Endothelial cell of umbilical vein (primary cell): ENCODE results near the gene ARHGAP20. TPM values are rescaled to one million over a fixed set of nuclear protein-coding genes. Genes with fewer than 3 reads are reported as not detected.
"Not testable (repeated sequence)": the region's sequence is repeated elsewhere in the genome, so short reads cannot be mapped to it uniquely, and the experiment has no call there.

Experiments used
- BruUV-seq: library from RNA; stranded (reverse); fragments of 400-500 nt; replicated peaks from 2 replicates; lab custom pipeline; 2021; lab: Mats Ljungman, UMichigan
- CTCF ChIA-PET: fragments of 300-600, 350-600 bp; sonication (Branson Sonifier 250); formaldehyde crosslinking; loops from one replicate; lab custom pipeline; 2021; ENCODE audit warnings: antibody characterized with exemption, inconsistent platforms; lab: Charles Lee
- POLR2A ChIA-PET: fragments of 300-600, 350-600 bp; sonication (Branson Sonifier 250); formaldehyde crosslinking; loops from one replicate; lab custom pipeline; 2021; ENCODE audit warnings: antibody characterized with exemption, inconsistent platforms; lab: Charles Lee
- DNase-seq: peaks from one replicate; pipeline ENCODE4 v3.0.0-alpha.2; 2011; ENCODE audit warnings: low read depth, low spot score
- FAIRE-seq: peaks from 2 replicates; lab custom pipeline; 2011; peaks lifted over from hg19 to GRCh38; lab: Jason Lieb, UNC
- H2AFZ ChIP-seq: 2 replicates; pipeline ENCODE4 v1.6.0; 2012; ENCODE audit warnings: low read depth, low read length, control low read depth, inconsistent platforms
- H3K27ac ChIP-seq: 2 replicates; pipeline ENCODE4 v1.5.1; 2011; ENCODE audit warnings: low read depth, mild to moderate bottlenecking, control low read depth, low read length, moderate library complexity; ENCODE audit not compliant: insufficient read depth
- H3K27me3 ChIP-seq, 2 experiments: 2 replicates each; pipeline versions ENCODE4 v1.6.0 to v1.6.1; 2011; ENCODE audit warnings: low read length in 2 of 2, mixed read lengths in 1 of 2; ENCODE audit not compliant: control insufficient read depth in 2 of 2, insufficient read depth in 2 of 2
- H3K36me3 ChIP-seq, 2 experiments: 2 replicates in 1 of 2; 3 replicates in 1 of 2; pipeline ENCODE4 v1.5.1; 2011; ENCODE audit warnings: low read length in 2 of 2, mild to moderate bottlenecking in 1 of 2, moderate library complexity in 1 of 2; ENCODE audit not compliant: control insufficient read depth in 2 of 2, insufficient read depth in 2 of 2; ENCODE audit errors: extremely low read depth in 1 of 2
- H3K4me1 ChIP-seq: 3 replicates; pipeline ENCODE4 v1.5.1; 2011; ENCODE audit warnings: mild to moderate bottlenecking, low read length; ENCODE audit not compliant: control insufficient read depth, insufficient read depth; ENCODE audit errors: extremely low read depth
- H3K4me2 ChIP-seq: 2 replicates; pipeline ENCODE4 v1.6.1; 2011; ENCODE audit warnings: low read length, control low read depth, mixed read lengths; ENCODE audit not compliant: insufficient read depth
- H3K4me3 ChIP-seq, 3 experiments: fragments of 200-600 bp in 1 of 3; sonication (generic), shearing (Covaris generic) in 1 of 3; replicated peaks in 1 of 3; 2 replicates each; pipeline ENCODE4 v1.5.1; 2011 to 2016; ENCODE audit warnings: control low read depth in 3 of 3, low read length in 3 of 3, mild to moderate bottlenecking in 2 of 3, inconsistent platforms in 1 of 3, low read depth in 1 of 3, moderate library complexity in 1 of 3; ENCODE audit not compliant: insufficient read depth in 1 of 3
- H3K79me2 ChIP-seq: 2 replicates; pipeline ENCODE4 v1.6.0; 2012; ENCODE audit warnings: low read length, inconsistent platforms; ENCODE audit not compliant: control insufficient read depth, insufficient read depth
- H3K9ac ChIP-seq: replicated peaks from 2 replicates; pipeline ENCODE3; 2011; ENCODE audit warnings: low read length, control low read depth; ENCODE audit not compliant: insufficient read depth; ENCODE audit errors: extremely low read depth
- H3K9me1 ChIP-seq: replicated peaks from 3 replicates; pipeline ENCODE4 v1.6.0; 2011; ENCODE audit warnings: mild to moderate bottlenecking, low read length; ENCODE audit not compliant: control insufficient read depth, insufficient read depth; ENCODE audit errors: extremely low read depth
- H3K9me3 ChIP-seq: replicated peaks from 2 replicates; pipeline ENCODE4 v1.5.1; 2012; ENCODE audit warnings: low read length, inconsistent platforms; ENCODE audit not compliant: control insufficient read depth, insufficient read depth
- H4K20me1 ChIP-seq: replicated peaks from 2 replicates; pipeline ENCODE3; 2011; ENCODE audit warnings: mild to moderate bottlenecking, low read length; ENCODE audit not compliant: control insufficient read depth, insufficient read depth; ENCODE audit errors: extremely low read depth
- EZH2 ChIP-seq: IDR thresholded peaks from 2 replicates; pipeline ENCODE4 v1.6.1; 2012; ENCODE audit warnings: borderline replicate concordance, low read depth, mild to moderate bottlenecking, moderate library complexity, low read length, inconsistent platforms; ENCODE audit not compliant: severe bottlenecking
- FOS ChIP-seq: IDR thresholded peaks from 2 replicates; pipeline ENCODE4 v1.6.1; 2011; ENCODE audit warnings: mild to moderate bottlenecking, low read length, moderate library complexity, borderline replicate concordance; ENCODE audit not compliant: insufficient read depth
- GATA2 ChIP-seq: IDR thresholded peaks from 2 replicates; pipeline ENCODE4 v1.7.0; 2011; ENCODE audit warnings: low read depth, mild to moderate bottlenecking, moderate library complexity, mixed read lengths, low read length; ENCODE audit not compliant: insufficient read length, insufficient read depth
- JUN ChIP-seq: IDR thresholded peaks from 2 replicates; pipeline ENCODE4 v1.6.1; 2011; ENCODE audit warnings: borderline replicate concordance, low read depth; ENCODE audit not compliant: insufficient read length, insufficient read depth
- MYC ChIP-seq: IDR thresholded peaks from one replicate; pipeline ENCODE4 v1.6.1; 2011; ENCODE audit warnings: mild to moderate bottlenecking, low read depth, low read length
- POLR2A ChIP-seq: IDR thresholded peaks from 2 replicates; pipeline ENCODE4 v1.6.1; 2012; ENCODE audit warnings: low read depth, mild to moderate bottlenecking, control low read depth, low read length
- POLR2AphosphoS5 ChIP-seq: IDR thresholded peaks from 2 replicates; pipeline ENCODE4 v1.6.1; 2012; ENCODE audit warnings: low read depth, mild to moderate bottlenecking, control low read depth, low read length, moderate library complexity; ENCODE audit not compliant: insufficient read depth
- dilution Hi-C: fragments of 300-500 bp; cut with MboI; formaldehyde crosslinking; loops from one replicate; pipeline ENCODE4 v1.15.0; 2019; ENCODE audit warnings: low sequenced_read_pairs; ENCODE audit not compliant: extremely low pct_ligation_motif_present
- intact Hi-C: fragments of 100-400 bp; cut with micrococcal nuclease; formaldehyde crosslinking; loops from one replicate; pipeline ENCODE4 v1.10.0; 2022
- polyA plus RNA-seq, 4 experiments: library from polyadenylated mRNA; depleted of rRNA in 3 of 4; stranded (reverse) in 3 of 4; unstranded in 1 of 4; fragments of >200 nt; gene quantifications; 2 replicates each; pipeline versions ENCODE4 v1.2.1 to v1.2.3, GENCODE V29; 2011 to 2012; ENCODE audit warnings: missing spikeins in 1 of 4
- total RNA-seq: library from RNA; stranded (reverse); gene quantifications from 2 replicates; pipeline ENCODE4 v1.2.3, GENCODE V29; 2021
- TF ChIP-seq, protein P1 (sequence below): IDR thresholded peaks from 2 replicates; pipeline ENCODE4 v1.6.1; 2011; ENCODE audit not compliant: insufficient read depth, insufficient read length
- TF ChIP-seq, protein P2 (sequence below), 2 donors: IDR thresholded peaks; 1 replicate in 1 of 2; 2 replicates in 1 of 2; pipeline ENCODE4 v1.5.1; 2011; ENCODE audit warnings: low read length in 2 of 2, mild to moderate bottlenecking in 2 of 2, moderate library complexity in 2 of 2, control low read depth in 1 of 2, inconsistent platforms in 1 of 2, low read depth in 1 of 2; ENCODE audit not compliant: insufficient read depth in 1 of 2; ENCODE audit errors: extremely low read depth in 1 of 2

ARHGAP20 gene
- total and polyA plus RNA-seq, 2 donors (not counting 3 experiments of a cell fraction or from before 2014, with no cell fraction given), result 0.51 to 1.1 TPM

DNA sequence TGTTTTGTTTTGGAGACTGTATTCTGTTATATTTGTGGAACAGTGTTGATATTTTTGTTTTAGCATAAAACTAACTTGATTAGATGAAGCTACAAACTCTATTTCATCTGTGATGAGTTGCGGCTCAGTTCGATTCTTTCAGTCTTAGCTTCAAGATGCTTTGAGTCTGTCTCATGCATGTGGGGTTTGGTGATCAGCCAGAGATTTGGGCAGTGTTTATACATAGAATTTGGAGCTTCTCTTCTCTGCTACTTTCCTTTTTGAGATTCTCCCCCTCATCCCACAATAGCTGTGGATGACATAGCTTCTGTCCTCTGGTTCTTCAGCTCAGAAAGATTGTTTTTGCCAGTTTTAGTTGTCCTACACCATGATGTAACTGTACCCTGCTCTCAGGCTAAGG, 90.4 kb downstream of the ARHGAP20 start:
- dilution Hi-C loops, result no loop called here
- DNase-seq, result no peak

DNA sequence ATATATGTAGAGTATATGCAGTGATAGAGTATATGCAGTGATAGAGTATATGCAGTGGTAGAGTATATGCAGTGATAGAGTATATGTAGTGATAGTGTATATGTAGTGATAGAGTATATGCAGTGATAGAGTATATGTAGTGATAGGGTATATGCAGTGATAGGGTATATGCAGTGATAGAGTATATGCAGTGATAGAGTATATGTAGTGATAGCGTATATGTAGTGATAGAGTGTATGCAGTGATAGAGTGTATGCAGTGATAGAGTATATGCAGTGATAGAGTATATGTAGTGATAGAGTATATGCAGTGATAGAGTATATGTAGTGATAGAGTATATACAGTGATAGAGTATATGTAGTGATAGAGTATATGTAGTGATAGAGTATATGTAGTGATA, 92.9 kb downstream of the ARHGAP20 start:
- H3K4me2 ChIP-seq, H3K36me3 ChIP-seq, H3K9me3 ChIP-seq, BruUV-seq, H3K9me1 ChIP-seq, H3K27me3 ChIP-seq, POLR2A ChIA-PET, H4K20me1 ChIP-seq, H3K4me1 ChIP-seq, CTCF ChIA-PET, H3K79me2 ChIP-seq, DNase-seq, H3K4me3 ChIP-seq, H3K27ac ChIP-seq, intact Hi-C loops, H3K9ac ChIP-seq, dilution Hi-C loops, FAIRE-seq, H2AFZ ChIP-seq: not testable (repeated sequence)

More for the DNA sequence above, 90.4 kb downstream of the ARHGAP20 start:
- Histone ChIP-seq H3K4me1 (no peaks in the 10 kb centered on the region), H3K36me3 (no peaks in the 10 kb centered on the region), H3K4me2 (no peak overlapping the region), H3K9ac (no peak overlapping the region), H3K9me3 (no peaks in the 10 kb centered on the region), H2AFZ (no peak overlapping the region), H3K79me2 (no peaks in the 10 kb centered on the region), H3K27me3 (no peaks in the 10 kb centered on the region), H3K27ac (no peak overlapping the region), H3K9me1 (no peaks in the 10 kb centered on the region), H4K20me1 (no peaks in the 10 kb centered on the region), H3K4me3 (no peak overlapping the region)
- no peak for TF ChIP-seq EZH2
- no peak for TF ChIP-seq FOS
- TF ChIP-seq GATA2, result no peak
- TF ChIP-seq, protein P1, sequence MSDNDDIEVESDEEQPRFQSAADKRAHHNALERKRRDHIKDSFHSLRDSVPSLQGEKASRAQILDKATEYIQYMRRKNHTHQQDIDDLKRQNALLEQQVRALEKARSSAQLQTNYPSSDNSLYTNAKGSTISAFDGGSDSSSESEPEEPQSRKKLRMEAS, result no peak
- TF ChIP-seq JUN, result no peak
- no peak for TF ChIP-seq MYC
- no peak for TF ChIP-seq POLR2AphosphoS5
- TF ChIP-seq, protein P2, sequence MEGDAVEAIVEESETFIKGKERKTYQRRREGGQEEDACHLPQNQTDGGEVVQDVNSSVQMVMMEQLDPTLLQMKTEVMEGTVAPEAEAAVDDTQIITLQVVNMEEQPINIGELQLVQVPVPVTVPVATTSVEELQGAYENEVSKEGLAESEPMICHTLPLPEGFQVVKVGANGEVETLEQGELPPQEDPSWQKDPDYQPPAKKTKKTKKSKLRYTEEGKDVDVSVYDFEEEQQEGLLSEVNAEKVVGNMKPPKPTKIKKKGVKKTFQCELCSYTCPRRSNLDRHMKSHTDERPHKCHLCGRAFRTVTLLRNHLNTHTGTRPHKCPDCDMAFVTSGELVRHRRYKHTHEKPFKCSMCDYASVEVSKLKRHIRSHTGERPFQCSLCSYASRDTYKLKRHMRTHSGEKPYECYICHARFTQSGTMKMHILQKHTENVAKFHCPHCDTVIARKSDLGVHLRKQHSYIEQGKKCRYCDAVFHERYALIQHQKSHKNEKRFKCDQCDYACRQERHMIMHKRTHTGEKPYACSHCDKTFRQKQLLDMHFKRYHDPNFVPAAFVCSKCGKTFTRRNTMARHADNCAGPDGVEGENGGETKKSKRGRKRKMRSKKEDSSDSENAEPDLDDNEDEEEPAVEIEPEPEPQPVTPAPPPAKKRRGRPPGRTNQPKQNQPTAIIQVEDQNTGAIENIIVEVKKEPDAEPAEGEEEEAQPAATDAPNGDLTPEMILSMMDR (IDR thresholded peaks at IDR 0.05; ENCODE audit: extremely low read depth in 1 of 2, insufficient read depth in 1 of 2, low read depth in 1 of 2, low read length in 2 of 2), result no peak
- no peak for TF ChIP-seq POLR2A
- ChIA-PET POLR2A (no interaction called here), CTCF (interaction anchor here (1.0 kb wide), 1 partner anchor 8 kb away, joined by 3 read pairs; no protein-coding TSS in a partner anchor)
- FAIRE-seq, result no peak
- intact Hi-C loops, result no loop called here
- BruUV-seq, result no TSS peak
